Uterus (tissue), 2 donors: ENCODE results near the gene TRIP12.
A peak's percentile ranks its signal among the peaks of the same experiment; 100 is the strongest.

Source experiments
- POLR2A ChIP-seq, 2 donors: fragments of 450-650 bp; IDR thresholded peaks; one replicate each; pipeline ENCODE4 v1.6.1; 2016; ENCODE audit warnings: antibody characterized with exemption in 2 of 2, mild to moderate bottlenecking in 1 of 2, moderate library complexity in 1 of 2
- TF ChIP-seq, protein P1 (sequence below), 4 experiments: fragments of 200-600 bp in 2 of 4; fragments of 450-650 bp in 2 of 4; sonication (generic) in 2 of 4; IDR thresholded peaks; one replicate each; pipeline ENCODE4 v1.5.1; 2016 to 2019; ENCODE audit warnings: antibody characterized with exemption in 4 of 4, mild to moderate bottlenecking in 2 of 4, moderate library complexity in 1 of 4

DNA sequence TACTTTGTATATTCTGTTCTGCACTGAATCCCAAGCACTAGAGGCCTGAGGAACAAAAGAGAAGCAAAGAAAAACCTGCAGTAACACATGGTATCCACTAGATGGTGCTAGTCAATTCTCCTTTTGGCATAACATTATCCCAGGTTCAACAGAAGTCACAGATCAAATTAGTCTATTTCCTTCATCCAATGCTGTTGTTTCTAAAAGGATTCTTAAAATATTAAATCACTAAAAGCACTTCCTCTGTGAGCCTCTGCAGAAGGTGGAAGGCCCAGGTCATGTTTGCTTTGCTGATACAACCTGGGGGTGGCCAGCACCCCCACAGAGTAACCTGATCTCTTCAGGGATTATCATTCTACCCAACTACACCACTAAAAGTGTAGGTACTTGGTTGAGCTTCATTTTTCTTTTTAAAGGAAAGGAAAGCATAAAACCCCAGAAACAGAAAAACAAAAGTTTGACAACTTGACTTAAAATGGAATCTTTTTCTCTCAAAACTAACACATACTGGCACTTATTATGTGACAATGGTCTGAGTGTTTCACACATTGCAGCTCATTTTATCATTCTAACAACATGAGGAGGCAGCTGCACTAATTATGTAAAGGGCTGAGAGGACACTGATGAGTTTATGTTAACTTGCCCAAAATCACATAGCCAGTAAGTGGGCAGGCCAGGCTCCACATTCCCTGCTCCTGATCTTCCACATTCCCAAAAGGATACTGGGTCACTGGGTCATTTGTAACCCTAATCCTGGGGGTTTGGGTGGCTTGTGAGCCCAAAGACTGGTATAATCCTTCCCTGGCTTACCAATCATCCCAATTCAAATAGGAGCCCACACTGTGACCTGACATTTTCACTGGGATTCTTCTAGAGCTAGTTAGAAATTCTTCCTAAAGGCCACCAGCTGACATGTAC is 140.7 kb downstream of the TRIP12 start:
- TF ChIP-seq, protein P1, sequence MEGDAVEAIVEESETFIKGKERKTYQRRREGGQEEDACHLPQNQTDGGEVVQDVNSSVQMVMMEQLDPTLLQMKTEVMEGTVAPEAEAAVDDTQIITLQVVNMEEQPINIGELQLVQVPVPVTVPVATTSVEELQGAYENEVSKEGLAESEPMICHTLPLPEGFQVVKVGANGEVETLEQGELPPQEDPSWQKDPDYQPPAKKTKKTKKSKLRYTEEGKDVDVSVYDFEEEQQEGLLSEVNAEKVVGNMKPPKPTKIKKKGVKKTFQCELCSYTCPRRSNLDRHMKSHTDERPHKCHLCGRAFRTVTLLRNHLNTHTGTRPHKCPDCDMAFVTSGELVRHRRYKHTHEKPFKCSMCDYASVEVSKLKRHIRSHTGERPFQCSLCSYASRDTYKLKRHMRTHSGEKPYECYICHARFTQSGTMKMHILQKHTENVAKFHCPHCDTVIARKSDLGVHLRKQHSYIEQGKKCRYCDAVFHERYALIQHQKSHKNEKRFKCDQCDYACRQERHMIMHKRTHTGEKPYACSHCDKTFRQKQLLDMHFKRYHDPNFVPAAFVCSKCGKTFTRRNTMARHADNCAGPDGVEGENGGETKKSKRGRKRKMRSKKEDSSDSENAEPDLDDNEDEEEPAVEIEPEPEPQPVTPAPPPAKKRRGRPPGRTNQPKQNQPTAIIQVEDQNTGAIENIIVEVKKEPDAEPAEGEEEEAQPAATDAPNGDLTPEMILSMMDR (IDR thresholded peaks at IDR 0.05) = peak; percentile 65 to 81 (median 72)
- no peak for TF ChIP-seq POLR2A (IDR thresholded peaks at IDR 0.05)
